Mesenchymal stem cell (in vitro differentiated cells and primary cell): Measurements from ENCODE around the gene SAMD4B.

Source experiments
- DNase-seq: peaks from one replicate; pipeline ENCODE4 v3.0.0-alpha.2; 2013
- H2AFZ ChIP-seq: one replicate; pipeline ENCODE4 v1.6.1; 2013; ENCODE audit warnings: low read depth, mild to moderate bottlenecking, control low read depth, inconsistent platforms, low read length, moderate library complexity
- H2AK5ac ChIP-seq: 2 replicates; pipeline ENCODE4 v1.6.1; 2013; ENCODE audit warnings: low read length, moderate library complexity, mild to moderate bottlenecking, inconsistent platforms; ENCODE audit not compliant: severe bottlenecking
- H2BK120ac ChIP-seq: one replicate; pipeline ENCODE4 v1.6.1; 2013; ENCODE audit warnings: low read depth, mild to moderate bottlenecking, inconsistent platforms, low read length, moderate library complexity
- H2BK12ac ChIP-seq, 2 experiments: one replicate each; pipeline ENCODE4 v1.6.1; 2013; ENCODE audit warnings: inconsistent platforms in 2 of 2, low read length in 2 of 2, mild to moderate bottlenecking in 2 of 2, moderate library complexity in 2 of 2, control low read depth in 1 of 2
- H2BK15ac ChIP-seq: one replicate; pipeline ENCODE4 v1.6.1; 2013; ENCODE audit warnings: mild to moderate bottlenecking, low read depth, inconsistent platforms; ENCODE audit not compliant: poor library complexity, severe bottlenecking
- H2BK5ac ChIP-seq: 2 replicates; pipeline ENCODE4 v1.6.1; 2013; ENCODE audit warnings: low read depth, mild to moderate bottlenecking, low read length, control low read depth, inconsistent platforms; ENCODE audit not compliant: poor library complexity, severe bottlenecking
- H3K14ac ChIP-seq, 2 experiments: one replicate each; pipeline ENCODE4 v1.6.1; 2013; ENCODE audit warnings: inconsistent platforms in 2 of 2, low read length in 2 of 2, control low read depth in 1 of 2, mild to moderate bottlenecking in 1 of 2, moderate library complexity in 1 of 2
- H3K18ac ChIP-seq, 2 experiments: one replicate each; pipeline ENCODE4 v1.6.1; 2013; ENCODE audit warnings: inconsistent platforms in 2 of 2, low read length in 2 of 2, control low read depth in 1 of 2, low read depth in 1 of 2, mild to moderate bottlenecking in 1 of 2
- H3K23ac ChIP-seq, 2 experiments: one replicate each; pipeline ENCODE4 v1.6.1; 2013; ENCODE audit warnings: inconsistent platforms in 2 of 2, low read length in 2 of 2, mild to moderate bottlenecking in 2 of 2, moderate library complexity in 2 of 2, control low read depth in 1 of 2
- H3K27ac ChIP-seq: 2 replicates; pipeline ENCODE4 v1.5.1; 2013; ENCODE audit warnings: mild to moderate bottlenecking, moderate library complexity, low read length, control low read depth, inconsistent platforms; ENCODE audit not compliant: poor library complexity, severe bottlenecking
- H3K27me3 ChIP-seq, 2 experiments: 2 replicates each; pipeline versions ENCODE4 v1.6.1 to v1.7.0; 2013; ENCODE audit warnings: low read length in 2 of 2, mild to moderate bottlenecking in 2 of 2, moderate library complexity in 2 of 2, control low read depth in 1 of 2, inconsistent platforms in 1 of 2; ENCODE audit not compliant: control insufficient read depth in 1 of 2, insufficient read depth in 1 of 2
- H3K36me3 ChIP-seq, 2 experiments: 2 replicates each; pipeline versions ENCODE4 v1.6.1 to v1.7.0; 2013; ENCODE audit warnings: low read length in 2 of 2, control low read depth in 1 of 2, inconsistent platforms in 1 of 2, low read depth in 1 of 2, mild to moderate bottlenecking in 1 of 2; ENCODE audit not compliant: insufficient read depth in 2 of 2, control insufficient read depth in 1 of 2
- H3K4ac ChIP-seq, 2 experiments: one replicate each; pipeline ENCODE4 v1.6.1; 2013; ENCODE audit warnings: inconsistent platforms in 2 of 2, low read length in 2 of 2, mild to moderate bottlenecking in 2 of 2, moderate library complexity in 2 of 2, control low read depth in 1 of 2, low read depth in 1 of 2
- H3K4me1 ChIP-seq: 2 replicates; pipeline ENCODE4 v1.6.1; 2013; ENCODE audit warnings: low read depth, low read length, control low read depth; ENCODE audit not compliant: control insufficient read depth, insufficient read depth
- H3K4me2 ChIP-seq: 2 replicates; pipeline ENCODE4 v1.6.1; 2013; ENCODE audit warnings: low read length, mild to moderate bottlenecking, inconsistent platforms; ENCODE audit not compliant: poor library complexity, severe bottlenecking
- H3K4me3 ChIP-seq, 2 experiments: 2 replicates each; pipeline versions ENCODE4 v1.5.1 to v1.7.0; 2013; ENCODE audit warnings: low read length in 2 of 2, mild to moderate bottlenecking in 2 of 2, control low read depth in 1 of 2, low read depth in 1 of 2; ENCODE audit not compliant: insufficient read depth in 1 of 2
- H3K79me1 ChIP-seq: replicated peaks from 2 replicates; pipeline ENCODE4 v1.6.1; 2013; ENCODE audit warnings: mild to moderate bottlenecking, control low read depth, low read length, inconsistent platforms; ENCODE audit not compliant: poor library complexity, severe bottlenecking
- H3K9ac ChIP-seq: 2 replicates; pipeline ENCODE4 v1.7.0; 2013; ENCODE audit warnings: mild to moderate bottlenecking, low read length, moderate library complexity
- H3K9me3 ChIP-seq: 2 replicates; pipeline ENCODE4 v1.7.0; 2013; ENCODE audit warnings: mild to moderate bottlenecking, low read length; ENCODE audit not compliant: control insufficient read depth
- H4K8ac ChIP-seq: one replicate; pipeline ENCODE4 v1.6.1; 2013; ENCODE audit warnings: inconsistent platforms, mild to moderate bottlenecking, low read length, moderate library complexity
- H4K91ac ChIP-seq: one replicate; pipeline ENCODE4 v1.6.1; 2013; ENCODE audit warnings: mild to moderate bottlenecking, low read length, inconsistent platforms
- WGBS: methylation state at CpG from one replicate; pipeline ENCODE4 v1.1.7; 2013; ENCODE audit warnings: mixed read lengths; 5-methylcytosine and 5-hydroxymethylcytosine counted together

The SAMD4B gene

DNA sequence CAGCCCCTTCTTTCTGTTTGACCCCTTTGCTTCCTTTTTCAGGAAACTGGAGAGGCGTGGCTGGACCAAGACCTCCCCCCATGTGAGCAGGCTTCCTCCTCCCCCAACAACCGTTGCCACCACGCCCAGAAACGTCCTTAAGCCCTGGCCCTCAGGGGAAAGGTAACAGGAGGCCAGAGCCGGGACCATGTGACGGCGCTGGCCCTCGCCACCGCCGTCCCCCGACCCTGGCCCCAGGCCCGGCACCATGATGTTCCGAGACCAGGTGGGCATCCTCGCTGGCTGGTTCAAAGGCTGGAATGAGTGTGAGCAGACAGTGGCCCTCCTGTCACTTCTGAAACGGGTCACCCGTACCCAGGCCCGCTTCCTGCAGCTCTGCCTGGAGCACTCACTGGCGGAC, 14.4 kb downstream of the SAMD4B start:
- no peak for DNase-seq
- no peak overlapping the region for H4K8ac ChIP-seq
- H3K79me1 ChIP-seq, result peaks cover 52% of the 10 kb centered on the region
- H3K4me1 ChIP-seq, result no peaks in the 10 kb centered on the region
- H3K4me3 ChIP-seq, result no peak overlapping the region
- no peak overlapping the region for H2BK12ac ChIP-seq
- H3K4me2 ChIP-seq, result no peak overlapping the region
- no peak overlapping the region for H2BK15ac ChIP-seq
- H2BK120ac ChIP-seq, result no peak overlapping the region
- no peak overlapping the region for H2AFZ ChIP-seq
- no peak overlapping the region for H3K9ac ChIP-seq
- H3K9me3 ChIP-seq, result no peaks in the 10 kb centered on the region
- H4K91ac ChIP-seq, result no peak overlapping the region
- no peaks in the 10 kb centered on the region for H3K27me3 ChIP-seq
- H2AK5ac ChIP-seq, result no peak overlapping the region
- no peak overlapping the region for H3K14ac ChIP-seq
- no peak overlapping the region for H3K27ac ChIP-seq
- WGBS, result 97% methylated on average over 18 of the region's 18 CpGs
- H3K36me3 ChIP-seq, result peaks cover 52 to 82% of the 10 kb centered on the region in 2 experiments
- no peak overlapping the region for H3K23ac ChIP-seq
- H2BK5ac ChIP-seq, result no peak overlapping the region
- no peak overlapping the region for H3K4ac ChIP-seq
- no peak overlapping the region for H3K18ac ChIP-seq

DNA sequence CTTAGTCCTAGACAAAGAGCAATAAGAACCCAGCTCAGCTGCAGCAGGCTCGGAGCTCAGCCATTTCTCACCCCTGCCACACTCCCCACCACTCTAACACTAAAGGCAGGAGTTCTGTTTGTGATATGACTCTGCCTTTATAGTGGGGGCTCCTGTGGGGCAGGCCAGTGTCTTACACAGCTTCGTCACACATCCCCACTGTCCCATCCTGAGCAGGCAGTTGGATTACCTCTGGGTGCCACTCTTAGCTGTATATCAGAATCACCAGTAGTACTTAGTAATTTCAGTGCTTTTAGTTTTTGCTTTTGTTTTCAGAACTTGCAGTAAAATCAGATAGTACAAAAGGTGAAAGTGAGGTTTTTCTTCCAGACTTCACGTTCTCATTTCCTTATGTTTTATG, 16.8 kb downstream of the SAMD4B start:
- Histone ChIP-seq H3K27ac (no peak overlapping the region), H3K4me1 (peaks cover 17% of the 10 kb centered on the region), H4K8ac (no peak overlapping the region), H3K36me3 (peaks cover 57 to 73% of the 10 kb centered on the region in 2 experiments), H3K18ac (no peak overlapping the region), H3K4me2 (no peak overlapping the region), H2BK5ac (no peak overlapping the region), H3K4ac (no peak overlapping the region), H3K9ac (no peak overlapping the region), H3K79me1 (peaks cover 40% of the 10 kb centered on the region), H2AFZ (no peak overlapping the region), H3K23ac (no peak overlapping the region), H3K14ac (no peak overlapping the region), H3K27me3 (no peaks in the 10 kb centered on the region), H3K4me3 (no peak overlapping the region), H2BK120ac (no peak overlapping the region), H2BK12ac (no peak overlapping the region), H3K9me3 (no peaks in the 10 kb centered on the region), H2AK5ac (no peak overlapping the region), H2BK15ac (no peak overlapping the region), H4K91ac (no peak overlapping the region)
- WGBS, result 100% methylated on average over 1 of the region's 3 CpGs
- no peak for DNase-seq

DNA sequence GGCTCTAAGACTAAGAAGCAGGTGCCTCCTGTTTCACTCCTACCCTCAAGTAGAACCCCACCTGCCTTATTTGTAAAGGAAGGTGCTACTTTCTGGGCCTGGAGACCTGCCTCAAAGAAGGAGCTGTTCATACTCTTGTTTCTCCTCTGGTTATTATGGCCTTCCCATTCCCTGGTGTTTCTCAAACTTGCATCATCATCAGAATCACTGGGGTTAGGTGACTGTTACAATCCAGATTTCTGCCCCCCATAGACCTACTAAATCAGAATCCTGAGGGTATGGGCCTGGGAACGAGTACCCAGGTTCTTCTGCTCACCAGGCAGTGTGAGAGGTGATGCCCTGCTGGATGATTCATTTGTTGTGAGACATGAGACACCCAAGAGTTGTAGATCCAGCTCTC, 18.4 kb downstream of the SAMD4B start:
- H3K4me3 ChIP-seq, result no peak overlapping the region
- no peak overlapping the region for H3K4me2 ChIP-seq
- H2BK15ac ChIP-seq, result no peak overlapping the region
- peak overlapping the region; percentile 37 for H3K9ac ChIP-seq
- peaks cover 39% of the 10 kb centered on the region for H3K79me1 ChIP-seq
- no peak overlapping the region for H2BK5ac ChIP-seq
- peaks cover 55 to 66% of the 10 kb centered on the region in 2 experiments for H3K36me3 ChIP-seq
- H3K23ac ChIP-seq, result no peak overlapping the region
- H4K8ac ChIP-seq, result no peak overlapping the region
- WGBS, result 100% methylated on average over 1 of the region's 1 CpG
- no peak overlapping the region for H2AK5ac ChIP-seq
- H3K9me3 ChIP-seq, result no peaks in the 10 kb centered on the region
- H3K4me1 ChIP-seq, result peaks cover 19% of the 10 kb centered on the region
- no peak overlapping the region for H2AFZ ChIP-seq
- H3K14ac ChIP-seq, result no peak overlapping the region
- DNase-seq, result no peak
- no peak overlapping the region for H4K91ac ChIP-seq
- no peak overlapping the region for H3K18ac ChIP-seq
- H3K4ac ChIP-seq, result no peak overlapping the region
- no peak overlapping the region for H2BK120ac ChIP-seq
- no peak overlapping the region for H3K27ac ChIP-seq
- no peak overlapping the region for H2BK12ac ChIP-seq
- no peaks in the 10 kb centered on the region for H3K27me3 ChIP-seq

DNA sequence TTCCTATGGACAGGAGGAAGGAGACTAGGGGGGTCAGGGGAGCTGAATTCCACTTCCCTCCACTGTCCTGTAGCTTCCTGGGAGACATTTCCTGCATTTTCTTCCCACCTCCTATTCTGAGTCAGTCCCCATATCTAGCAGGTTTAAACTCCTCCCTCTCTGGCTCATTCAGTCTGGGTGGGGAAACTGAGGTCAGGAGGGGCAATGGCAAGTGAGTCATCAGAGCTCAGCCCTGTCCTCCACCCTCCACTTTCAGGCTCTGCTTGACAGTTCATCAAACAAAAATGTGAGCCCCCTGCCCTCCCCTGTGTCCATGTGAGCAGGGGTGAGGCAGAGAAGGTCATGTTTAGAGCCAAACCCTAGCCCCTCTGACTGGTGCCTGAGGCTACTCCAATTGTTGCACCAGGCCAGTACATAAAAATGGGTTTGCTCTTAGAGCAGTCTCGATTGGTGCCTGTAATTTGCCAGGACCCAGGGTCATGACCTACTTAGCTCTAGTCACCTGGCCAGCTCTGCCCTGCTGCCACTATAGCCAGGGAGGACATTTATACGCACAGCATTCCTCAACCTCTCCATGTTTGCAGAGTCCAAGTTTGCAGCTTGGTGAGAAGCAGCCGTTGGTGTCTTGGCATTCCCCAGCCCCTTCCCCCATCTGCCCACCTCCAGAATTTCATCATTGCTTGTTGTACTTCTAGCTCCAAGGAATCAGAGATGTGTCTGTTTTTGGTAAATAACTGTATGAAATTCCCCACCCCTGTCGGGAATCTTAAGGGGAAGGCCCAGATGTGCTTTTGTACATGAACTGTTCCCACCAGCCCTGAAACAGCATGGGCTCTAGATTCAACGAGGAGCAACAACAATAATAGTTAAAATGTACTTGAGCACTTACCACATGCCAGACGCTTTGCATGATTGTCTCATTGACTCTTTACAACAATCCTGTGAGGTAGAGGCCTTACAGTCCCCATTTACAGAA, 20.7 kb downstream of the SAMD4B start:
- H4K91ac ChIP-seq, result no peak overlapping the region
- DNase-seq, result peak; percentile 56
- H3K14ac ChIP-seq, result no peak overlapping the region
- peaks cover 35% of the 10 kb centered on the region for H3K79me1 ChIP-seq
- peaks cover 37 to 59% of the 10 kb centered on the region in 2 experiments for H3K36me3 ChIP-seq
- no peaks in the 10 kb centered on the region for H3K27me3 ChIP-seq
- no peak overlapping the region for H2BK12ac ChIP-seq
- no peak overlapping the region for H3K4me2 ChIP-seq
- no peak overlapping the region for H2AK5ac ChIP-seq
- no peak overlapping the region for H3K18ac ChIP-seq
- H2BK120ac ChIP-seq, result no peak overlapping the region
- no peak overlapping the region for H3K23ac ChIP-seq
- H3K4me1 ChIP-seq, result peaks cover 19% of the 10 kb centered on the region
- H4K8ac ChIP-seq, result no peak overlapping the region
- no peak overlapping the region for H3K4ac ChIP-seq
- H2BK15ac ChIP-seq, result no peak overlapping the region
- no peaks in the 10 kb centered on the region for H3K9me3 ChIP-seq
- peak overlapping the region; percentile 91 for H3K9ac ChIP-seq
- H2AFZ ChIP-seq, result no peak overlapping the region
- H3K4me3 ChIP-seq, result peak overlapping the region in 1 of 2 experiments; percentile 14
- 77% methylated on average over 5 of the region's 6 CpGs for WGBS
- peak overlapping the region; percentile 52 for H3K27ac ChIP-seq
- H2BK5ac ChIP-seq, result no peak overlapping the region
